Non-pigmented ciliary epithelial cell (primary cell): ENCODE results near the gene RPAIN.

Experiments used
- DNase-seq: peaks from one replicate; pipeline ENCODE4 v3.0.0-alpha.2; 2010; ENCODE audit warnings: low read depth

RPAIN gene

GRCh38 chr17:5419959-5420653 is at the start of gene RPAIN:
Gene RPAIN (plus strand): TSS chr17:5420182. CDS start chr17:5420211, 29 bp downstream.
- DNase-seq, result no peak

GRCh38 chr17:5370411-5370810 is 49.6 kb upstream of the RPAIN start:
- DNase-seq, result no peak

GRCh38 chr17:5373112-5373511 is 46.9 kb upstream of the RPAIN start:
- DNase-seq, result no peak

- DNase-seq, result no peak
These were observed 41.3 kb upstream of the RPAIN start for GRCh38 chr17:5378566-5379207.

GRCh38 chr17:5379351-5380107 is 40.5 kb upstream of the RPAIN start:
- no peak for DNase-seq

- no peak for DNase-seq
These were observed 39.4 kb upstream of the RPAIN start for GRCh38 chr17:5380491-5381135.

GRCh38 chr17:5381542-5381941 is 38.4 kb upstream of the RPAIN start:
- no peak for DNase-seq

- DNase-seq, result no peak
These were observed 28.3 kb upstream of the RPAIN start for GRCh38 chr17:5391678-5392077.

GRCh38 chr17:5396612-5397011 is 23.4 kb upstream of the RPAIN start:
- no peak for DNase-seq

- DNase-seq, result no peak
These were observed 20.2 kb upstream of the RPAIN start for GRCh38 chr17:5399767-5400166.

- no peak for DNase-seq
These were observed 14.6 kb upstream of the RPAIN start for GRCh38 chr17:5405400-5405799.

- no peak for DNase-seq
These were observed 11.8 kb upstream of the RPAIN start for GRCh38 chr17:5408186-5408585.

- no peak for DNase-seq
These were observed 9.2 kb upstream of the RPAIN start for GRCh38 chr17:5410594-5411272.

- DNase-seq, result no peak
These were observed 6.3 kb upstream of the RPAIN start for GRCh38 chr17:5413682-5414081.

GRCh38 chr17:5416901-5417300 is 3.1 kb upstream of the RPAIN start:
- no peak for DNase-seq

- no peak for DNase-seq
These were observed 1.1 kb upstream of the RPAIN start for GRCh38 chr17:5418858-5419355.

- DNase-seq, result peak; percentile 86
These were observed 525 bp upstream of the RPAIN start, which contains the start of gene NUP88 for GRCh38 chr17:5419356-5419958. Gene NUP88 (minus strand): TSS chr17:5419662. CDS start chr17:5419650, 12 bp downstream.

GRCh38 chr17:5422505-5422904 is 2.5 kb downstream of the RPAIN start:
- DNase-seq, result no peak

GRCh38 chr17:5424909-5425308 is 4.9 kb downstream of the RPAIN start:
- DNase-seq, result no peak

- DNase-seq, result no peak
These were observed 5.8 kb downstream of the RPAIN start for GRCh38 chr17:5425826-5426225.

- no peak for DNase-seq
These were observed 9.4 kb downstream of the RPAIN start for GRCh38 chr17:5429191-5429887.
